Measurements from ENCODE around the gene NRTN.

GRCh38 chr19:5821521-5822180 lies 16.8 kb downstream of the NRTN start:
- TF ChIP-seq CTCF (IDR thresholded peaks at IDR 0.05 in 8 of 11, conservative IDR thresholded peaks at IDR 0.05 in 3 of 11) = no peak
- no peak for TF ChIP-seq POLR2AphosphoS5 (IDR thresholded peaks at IDR 0.05)
- no peak for TF ChIP-seq POLR2A (IDR thresholded peaks at IDR 0.05)

Data from spleen (tissue), 7 donors.